Keratinocyte (primary cell): ENCODE results near the gene LRRC47. TPM values are rescaled to one million over a fixed set of nuclear protein-coding genes. Genes with fewer than 3 reads are reported as not detected.

Experiments used
- DNase-seq: peaks from one replicate; pipeline ENCODE4 v3.0.0-alpha.2; 2011; ENCODE audit warnings: low read depth, missing footprints, low spot score
- FAIRE-seq: peaks from 2 replicates; lab custom pipeline; 2011; peaks lifted over from hg19 to GRCh38; lab: Jason Lieb, UNC
- H2AFZ ChIP-seq: 2 replicates; pipeline ENCODE4 v1.6.0; 2012; ENCODE audit warnings: low read length, control low read depth, inconsistent platforms; ENCODE audit not compliant: control insufficient read depth
- H3K27ac ChIP-seq: 2 replicates; pipeline ENCODE4 v1.5.1; 2011; ENCODE audit warnings: low read length; ENCODE audit not compliant: control insufficient read depth, insufficient read depth
- H3K27me3 ChIP-seq: 3 replicates; pipeline ENCODE4 v1.6.0; 2011; ENCODE audit warnings: low read length; ENCODE audit not compliant: control insufficient read depth, insufficient read depth; ENCODE audit errors: extremely low read depth
- H3K36me3 ChIP-seq, 2 experiments: 2 replicates in 1 of 2; 3 replicates in 1 of 2; pipeline ENCODE4 v1.5.1; 2011; ENCODE audit warnings: low read length in 2 of 2, mild to moderate bottlenecking in 1 of 2; ENCODE audit not compliant: control insufficient read depth in 2 of 2, insufficient read depth in 2 of 2; ENCODE audit errors: extremely low read depth in 1 of 2
- H3K4me1 ChIP-seq: 3 replicates; pipeline ENCODE4 v1.5.1; 2011; ENCODE audit warnings: low read length; ENCODE audit not compliant: control insufficient read depth, insufficient read depth; ENCODE audit errors: extremely low read depth
- H3K4me2 ChIP-seq: 3 replicates; pipeline ENCODE4 v1.6.0; 2011; ENCODE audit warnings: low read depth, low read length; ENCODE audit not compliant: control insufficient read depth, insufficient read depth; ENCODE audit errors: extremely low read depth
- H3K4me3 ChIP-seq, 3 experiments: fragments of 200-600 bp in 1 of 3; sonication (generic) in 1 of 3; 2 replicates in 2 of 3; 3 replicates in 1 of 3; pipeline ENCODE4 v1.5.1; 2011 to 2016; ENCODE audit warnings: low read length in 3 of 3, mild to moderate bottlenecking in 3 of 3, control low read depth in 2 of 3, inconsistent platforms in 1 of 3, low read depth in 1 of 3, mixed read lengths in 1 of 3, mixed run types in 1 of 3, moderate library complexity in 1 of 3; ENCODE audit not compliant: control insufficient read depth in 2 of 3, insufficient read depth in 2 of 3; ENCODE audit errors: extremely low read depth in 1 of 3
- H3K79me2 ChIP-seq: 2 replicates; pipeline ENCODE4 v1.6.0; 2012; ENCODE audit warnings: low read length; ENCODE audit not compliant: control insufficient read depth, insufficient read depth
- H3K9ac ChIP-seq: 3 replicates; pipeline ENCODE4 v1.6.0; 2011; ENCODE audit warnings: low read length; ENCODE audit not compliant: control insufficient read depth, insufficient read depth; ENCODE audit errors: extremely low read depth
- H3K9me1 ChIP-seq: 3 replicates; pipeline ENCODE4 v1.6.0; 2011; ENCODE audit warnings: low read length; ENCODE audit not compliant: control insufficient read depth, insufficient read depth; ENCODE audit errors: extremely low read depth
- H3K9me3 ChIP-seq: 2 replicates; pipeline ENCODE4 v1.5.1; 2012; ENCODE audit warnings: low read depth, low read length; ENCODE audit not compliant: control insufficient read depth
- H4K20me1 ChIP-seq: 3 replicates; pipeline ENCODE4 v1.6.0; 2011; ENCODE audit warnings: low read length; ENCODE audit not compliant: control insufficient read depth, insufficient read depth; ENCODE audit errors: extremely low read depth
- EZH2 ChIP-seq: IDR thresholded peaks from one replicate; pipeline ENCODE4 v1.6.1; 2012; ENCODE audit warnings: inconsistent platforms, mild to moderate bottlenecking, low read length, moderate library complexity
- dilution Hi-C: fragments of 300-500 bp; cut with MboI; formaldehyde crosslinking; loops from one replicate; pipeline ENCODE4 v1.7.0; 2020; ENCODE audit warnings: low sequenced_read_pairs; ENCODE audit not compliant: extremely low pct_ligation_motif_present
- polyA plus RNA-seq, 5 experiments: library from polyadenylated mRNA; depleted of rRNA in 3 of 5; stranded (reverse) in 3 of 5; stranded (forward) in 1 of 5; unstranded in 1 of 5; fragments of >200 nt; gene quantifications; 1 replicate in 1 of 5; 2 replicates in 3 of 5; 3 replicates in 1 of 5; pipeline versions ENCODE4 v1.2.1 to v1.2.3, GENCODE V29; 2011 to 2012; ENCODE audit warnings: missing spikeins in 2 of 5, low read depth in 1 of 5, low replicate concordance in 1 of 5
- TF ChIP-seq, protein P1 (sequence below), 3 experiments: IDR thresholded peaks in 1 of 3; conservative IDR thresholded peaks in 1 of 3; optimal IDR thresholded peaks in 1 of 3; 2 replicates in 2 of 3; 3 replicates in 1 of 3; pipeline versions ENCODE3 to v1.5.1; 2011; ENCODE audit warnings: low read length in 3 of 3, mild to moderate bottlenecking in 3 of 3, moderate library complexity in 2 of 3, control low read depth in 1 of 3, inconsistent platforms in 1 of 3; ENCODE audit not compliant: insufficient read depth in 2 of 3; ENCODE audit errors: extremely low read depth in 1 of 3

The LRRC47 gene
- polyA plus RNA-seq, 1 donor (not counting 4 experiments of a cell fraction or from before 2014, with no cell fraction given) = 40.1 TPM

DNA sequence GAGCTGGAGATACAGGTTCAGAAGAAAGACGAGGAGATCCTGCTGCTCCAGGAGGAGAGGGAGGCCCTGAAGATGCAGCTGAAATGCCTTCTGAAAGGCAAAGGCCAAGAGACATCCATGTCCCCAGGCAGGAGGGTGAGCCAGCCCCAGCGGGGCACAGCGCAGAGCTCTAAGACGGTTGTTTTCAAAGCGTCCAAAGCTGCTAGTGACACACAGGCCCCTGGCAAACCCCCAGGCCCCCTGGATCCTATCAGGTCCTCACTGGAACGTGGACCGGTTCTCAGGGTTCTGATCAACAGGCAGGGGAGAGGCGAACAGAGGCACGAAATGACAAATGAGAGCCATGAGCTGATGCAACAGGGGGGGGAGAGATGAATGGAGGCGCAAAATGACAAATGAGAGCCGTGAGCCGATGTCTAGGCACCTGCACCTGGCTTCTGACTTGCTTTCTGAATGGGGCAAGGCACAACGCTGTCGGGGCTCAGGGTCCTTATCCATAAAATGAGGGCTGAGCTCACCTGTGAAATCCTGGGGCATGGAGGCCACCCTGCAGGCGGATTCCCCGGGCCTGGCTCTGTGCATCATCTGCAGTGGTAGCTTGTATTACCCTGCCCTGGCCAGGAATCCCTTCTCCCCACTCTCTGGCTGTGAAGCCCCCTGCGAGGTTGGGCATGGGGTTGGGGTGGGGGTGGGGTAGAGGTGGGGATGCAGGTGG, 34.8 kb downstream of the LRRC47 start:
- H3K79me2 ChIP-seq = no peaks in the 10 kb centered on the region
- DNase-seq (no peak), FAIRE-seq (no peak)
- no peaks in the 10 kb centered on the region for H4K20me1 ChIP-seq
- H2AFZ ChIP-seq = no peak overlapping the region
- H3K4me2 ChIP-seq = no peak overlapping the region
- no peaks in the 10 kb centered on the region for H3K4me1 ChIP-seq
- H3K9ac ChIP-seq = no peak overlapping the region
- H3K27ac ChIP-seq = no peak overlapping the region
- peaks cover 2% of the 10 kb centered on the region for H3K9me3 ChIP-seq
- H3K27me3 ChIP-seq = peaks cover 25% of the 10 kb centered on the region
- no peak overlapping the region for H3K4me3 ChIP-seq
- H3K9me1 ChIP-seq = no peaks in the 10 kb centered on the region
- no peaks in the 10 kb centered on the region for H3K36me3 ChIP-seq
- dilution Hi-C loops = no loop called here
- TF ChIP-seq, protein P1, sequence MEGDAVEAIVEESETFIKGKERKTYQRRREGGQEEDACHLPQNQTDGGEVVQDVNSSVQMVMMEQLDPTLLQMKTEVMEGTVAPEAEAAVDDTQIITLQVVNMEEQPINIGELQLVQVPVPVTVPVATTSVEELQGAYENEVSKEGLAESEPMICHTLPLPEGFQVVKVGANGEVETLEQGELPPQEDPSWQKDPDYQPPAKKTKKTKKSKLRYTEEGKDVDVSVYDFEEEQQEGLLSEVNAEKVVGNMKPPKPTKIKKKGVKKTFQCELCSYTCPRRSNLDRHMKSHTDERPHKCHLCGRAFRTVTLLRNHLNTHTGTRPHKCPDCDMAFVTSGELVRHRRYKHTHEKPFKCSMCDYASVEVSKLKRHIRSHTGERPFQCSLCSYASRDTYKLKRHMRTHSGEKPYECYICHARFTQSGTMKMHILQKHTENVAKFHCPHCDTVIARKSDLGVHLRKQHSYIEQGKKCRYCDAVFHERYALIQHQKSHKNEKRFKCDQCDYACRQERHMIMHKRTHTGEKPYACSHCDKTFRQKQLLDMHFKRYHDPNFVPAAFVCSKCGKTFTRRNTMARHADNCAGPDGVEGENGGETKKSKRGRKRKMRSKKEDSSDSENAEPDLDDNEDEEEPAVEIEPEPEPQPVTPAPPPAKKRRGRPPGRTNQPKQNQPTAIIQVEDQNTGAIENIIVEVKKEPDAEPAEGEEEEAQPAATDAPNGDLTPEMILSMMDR (optimal IDR thresholded peaks at IDR 0.05 in 1 of 3, IDR thresholded peaks at IDR 0.05 in 1 of 3, conservative IDR thresholded peaks at IDR 0.05 in 1 of 3; ENCODE audit: extremely low read depth in 1 of 3, insufficient read depth in 2 of 3, low read length in 3 of 3) = no peak
- TF ChIP-seq EZH2 = no peak

DNA sequence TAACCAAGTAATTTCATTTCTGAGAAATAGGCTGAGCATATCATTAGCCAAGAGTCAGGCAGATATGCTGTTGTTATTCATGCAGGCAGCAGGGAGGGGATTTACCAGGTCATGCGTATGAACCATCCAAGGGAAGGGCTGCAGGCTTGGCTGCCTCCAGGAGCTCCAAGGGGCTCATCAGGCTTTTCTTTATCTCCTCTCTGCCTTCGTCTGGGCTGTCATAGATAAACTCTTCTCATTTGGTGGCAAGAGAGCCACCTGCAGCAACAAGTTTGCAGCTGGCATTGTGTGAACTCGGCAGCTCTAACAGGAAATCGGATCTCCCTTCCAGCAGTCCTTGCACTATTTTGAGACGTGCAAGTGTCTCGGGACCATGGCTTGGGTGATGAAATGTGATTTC, 36.5 kb downstream of the LRRC47 start:
- dilution Hi-C loops = no loop called here
- Histone ChIP-seq H3K4me1 (no peaks in the 10 kb centered on the region), H4K20me1 (no peaks in the 10 kb centered on the region), H3K4me3 (no peak overlapping the region), H3K27me3 (peaks cover 25% of the 10 kb centered on the region), H3K79me2 (no peaks in the 10 kb centered on the region), H2AFZ (no peak overlapping the region), H3K4me2 (no peak overlapping the region), H3K9ac (no peak overlapping the region), H3K9me1 (no peaks in the 10 kb centered on the region), H3K9me3 (peaks cover 2% of the 10 kb centered on the region), H3K27ac (no peak overlapping the region), H3K36me3 (no peaks in the 10 kb centered on the region)
- DNase-seq = no peak
- FAIRE-seq = no peak
- TF ChIP-seq, protein P1 (optimal IDR thresholded peaks at IDR 0.05 in 1 of 3, IDR thresholded peaks at IDR 0.05 in 1 of 3, conservative IDR thresholded peaks at IDR 0.05 in 1 of 3; ENCODE audit: extremely low read depth in 1 of 3, insufficient read depth in 2 of 3, low read length in 3 of 3) = no peak
- no peak for TF ChIP-seq EZH2
